ENCODE measurements around the gene HECTD3.
"Not testable (repeated sequence)": the region's sequence is repeated elsewhere in the genome, so short reads cannot be mapped to it uniquely, and the experiment has no call there.

The HECTD3 gene

DNA sequence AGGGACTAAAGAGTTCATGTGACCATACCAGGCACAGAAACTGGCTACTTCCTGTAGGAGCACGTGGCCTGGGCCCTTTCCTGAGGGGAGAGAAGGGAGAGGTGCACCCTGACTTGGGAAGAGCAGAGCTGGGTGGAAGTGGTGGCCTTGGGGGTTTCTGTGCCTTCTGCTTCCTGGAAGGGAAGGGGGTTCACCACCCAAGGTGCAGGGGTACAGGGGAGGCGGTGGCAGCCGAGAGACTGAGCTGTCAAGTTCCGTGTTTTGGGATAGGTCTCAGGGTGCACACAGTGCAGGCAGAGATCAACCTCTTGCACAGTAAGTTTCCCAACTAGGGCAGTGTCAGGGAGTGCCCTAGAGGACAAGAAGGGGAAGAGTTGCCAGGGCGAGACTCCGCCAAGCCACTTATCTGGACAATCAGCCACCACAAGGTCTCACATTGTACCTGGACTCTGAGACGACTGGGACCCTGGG, 10.1 kb downstream of the HECTD3 start:
- no peak overlapping the region for H3K9ac ChIP-seq (ENCODE audit: low read length)
- H3K36me3 ChIP-seq (ENCODE audit: control insufficient read depth, insufficient read depth, low read length), result peaks cover 36% of the 10 kb centered on the region
- H3K27me3 ChIP-seq (ENCODE audit: control insufficient read depth, insufficient read depth, low read length), result no peaks in the 10 kb centered on the region
- no peak overlapping the region for H3K4me3 ChIP-seq (ENCODE audit: low read length)
- H3K4me1 ChIP-seq (ENCODE audit: control insufficient read depth, insufficient read depth, low read length), result no peaks in the 10 kb centered on the region
- H3K27ac ChIP-seq (ENCODE audit: low read depth, low read length), result no peak overlapping the region

DNA sequence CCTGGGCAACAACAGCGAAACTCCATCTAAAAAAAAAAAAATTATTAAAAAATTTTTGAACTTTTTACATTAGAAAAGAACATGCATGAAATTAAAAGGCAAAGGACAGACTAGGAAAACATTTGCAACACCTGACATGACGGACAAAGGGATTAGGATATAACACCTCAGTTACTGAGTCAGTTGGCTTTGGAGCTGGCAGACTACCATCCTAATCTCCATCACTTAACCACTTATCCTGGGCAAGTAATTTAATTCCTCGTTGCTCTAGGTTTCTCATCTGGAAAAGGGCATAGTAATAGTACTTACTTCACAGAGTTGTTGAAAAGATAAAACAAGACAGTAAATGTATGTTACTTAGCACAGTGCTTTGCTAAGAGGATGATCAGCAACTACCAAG, 11.9 kb downstream of the HECTD3 start:
- no peak overlapping the region for H3K9ac ChIP-seq (ENCODE audit: low read length)
- H3K4me3 ChIP-seq (ENCODE audit: low read length), result no peak overlapping the region
- H3K36me3 ChIP-seq (ENCODE audit: control insufficient read depth, insufficient read depth, low read length), result peaks cover 19% of the 10 kb centered on the region
- H3K27me3 ChIP-seq (ENCODE audit: control insufficient read depth, insufficient read depth, low read length), result no peaks in the 10 kb centered on the region
- H3K4me1 ChIP-seq (ENCODE audit: control insufficient read depth, insufficient read depth, low read length), result no peaks in the 10 kb centered on the region
- H3K27ac ChIP-seq (ENCODE audit: low read depth, low read length), result no peak overlapping the region

DNA sequence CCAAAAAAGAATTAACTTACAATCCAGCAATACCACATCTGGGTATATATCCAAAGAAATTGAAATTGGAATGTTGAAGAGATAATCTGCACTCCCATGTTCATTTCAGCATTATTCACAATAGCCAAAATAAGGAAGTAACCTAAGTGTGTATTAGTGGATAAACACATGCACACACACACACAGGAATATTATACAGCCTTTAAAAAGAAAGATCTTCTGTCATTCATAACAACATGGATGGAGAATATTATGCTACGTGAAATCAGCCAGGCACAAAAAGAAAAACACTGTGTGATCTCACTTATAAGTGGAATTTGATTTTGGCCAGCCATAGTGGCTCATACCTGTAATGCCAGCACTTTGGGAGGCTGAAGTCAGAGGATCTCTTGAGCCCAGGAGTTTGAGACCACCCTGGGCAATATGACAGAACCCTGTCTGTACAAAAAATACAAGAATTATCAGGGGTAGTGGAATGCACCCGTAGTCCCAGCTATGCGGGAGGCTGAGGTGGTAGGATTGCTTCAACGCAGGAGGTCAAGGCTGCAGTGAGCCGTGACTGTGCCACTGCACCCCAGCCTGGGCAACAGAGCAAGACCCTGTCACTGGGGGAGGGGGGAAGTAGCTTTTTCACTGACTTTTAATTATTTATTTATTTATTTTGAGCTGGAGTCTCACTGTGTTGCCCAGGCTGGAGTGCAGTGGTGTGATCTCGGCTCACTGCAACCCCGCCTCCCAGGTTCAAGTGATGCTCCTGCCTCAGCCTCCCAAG, 15.5 kb downstream of the HECTD3 start:
- no peaks in the 10 kb centered on the region for H3K27me3 ChIP-seq (ENCODE audit: control insufficient read depth, insufficient read depth, low read length)

DNA sequence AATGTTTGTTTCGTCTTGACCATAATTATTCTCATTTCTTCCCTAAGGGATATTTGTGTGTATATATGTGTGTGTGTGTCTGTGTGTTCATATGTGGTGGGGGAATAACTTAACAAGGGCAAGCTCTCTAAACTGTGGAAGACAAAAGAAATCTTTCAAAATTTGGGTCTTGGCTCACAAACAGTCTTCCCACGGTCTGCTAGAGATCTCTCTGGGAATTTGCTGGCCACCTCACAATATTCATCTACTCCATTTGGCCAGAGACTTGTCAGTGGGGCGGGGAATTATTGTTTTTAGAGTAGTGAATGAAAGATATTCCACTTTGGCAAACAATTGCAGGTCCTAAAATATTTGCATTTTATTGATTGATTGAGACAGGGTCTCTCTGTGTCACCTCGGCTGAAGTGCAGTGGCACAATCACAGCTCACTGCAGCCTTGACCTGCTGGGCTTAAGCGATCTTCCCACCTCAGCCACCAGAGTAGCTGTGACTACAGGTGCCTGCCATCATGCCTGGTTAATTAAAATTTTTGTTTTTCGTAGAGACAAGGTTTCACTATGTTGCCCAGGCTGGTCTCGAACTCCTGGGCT, 16.7 kb downstream of the HECTD3 start:
- no peak overlapping the region for H3K27ac ChIP-seq (ENCODE audit: low read depth, low read length)
- H3K27me3 ChIP-seq (ENCODE audit: control insufficient read depth, insufficient read depth, low read length), result no peaks in the 10 kb centered on the region
- no peak overlapping the region for H3K9ac ChIP-seq (ENCODE audit: low read length)
- no peaks in the 10 kb centered on the region for H3K36me3 ChIP-seq (ENCODE audit: control insufficient read depth, insufficient read depth, low read length)
- H3K4me1 ChIP-seq (ENCODE audit: control insufficient read depth, insufficient read depth, low read length), result no peaks in the 10 kb centered on the region
- H3K4me3 ChIP-seq (ENCODE audit: low read length), result no peak overlapping the region

More for the DNA sequence above, 15.5 kb downstream of the HECTD3 start:
- Histone ChIP-seq H3K4me3 (ENCODE audit: low read length) (no peak overlapping the region), H3K27ac (ENCODE audit: low read depth, low read length) (no peak overlapping the region), H3K9ac (ENCODE audit: low read length) (no peak overlapping the region), H3K4me1 (ENCODE audit: control insufficient read depth, insufficient read depth, low read length) (no peaks in the 10 kb centered on the region), H3K36me3 (ENCODE audit: control insufficient read depth, insufficient read depth, low read length) (no peaks in the 10 kb centered on the region)

DNA sequence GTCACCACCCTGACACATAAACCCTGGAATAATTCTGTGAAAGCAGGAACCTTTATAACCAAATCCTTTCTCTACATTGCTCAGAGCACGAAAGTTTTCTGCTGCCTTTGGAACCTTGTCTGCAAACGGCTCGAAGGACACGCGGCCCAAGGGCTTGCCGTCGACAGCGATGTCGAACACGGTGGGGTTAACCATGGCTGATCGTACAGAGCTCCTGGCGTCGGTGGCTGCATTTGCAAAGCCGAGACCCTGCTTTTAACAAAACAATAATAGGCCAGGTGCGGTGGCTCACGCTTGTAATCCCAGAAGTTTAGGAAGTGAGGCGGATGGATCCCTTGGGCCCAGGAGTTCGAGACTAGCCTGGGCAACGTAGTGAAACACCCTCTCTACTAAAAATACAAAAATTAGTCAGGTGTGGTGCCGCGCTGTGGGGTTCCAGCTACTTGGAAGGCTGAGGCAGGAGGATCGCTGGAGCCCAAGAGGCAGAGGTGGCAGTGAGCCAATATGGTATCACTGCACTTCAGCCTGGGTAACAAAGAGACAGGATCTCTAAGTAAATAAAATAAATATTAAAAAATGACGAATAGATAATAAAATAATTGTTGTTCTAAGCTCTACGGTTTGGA, 22.5 kb downstream of the HECTD3 start:
- peaks cover 10% of the 10 kb centered on the region for H3K4me1 ChIP-seq (ENCODE audit: control insufficient read depth, insufficient read depth, low read length)
- no peak overlapping the region for H3K9ac ChIP-seq (ENCODE audit: low read length)
- H3K27me3 ChIP-seq (ENCODE audit: control insufficient read depth, insufficient read depth, low read length), result no peaks in the 10 kb centered on the region
- no peak overlapping the region for H3K4me3 ChIP-seq (ENCODE audit: low read length)
- H3K27ac ChIP-seq (ENCODE audit: low read depth, low read length), result no peak overlapping the region
- no peaks in the 10 kb centered on the region for H3K36me3 ChIP-seq (ENCODE audit: control insufficient read depth, insufficient read depth, low read length)

DNA sequence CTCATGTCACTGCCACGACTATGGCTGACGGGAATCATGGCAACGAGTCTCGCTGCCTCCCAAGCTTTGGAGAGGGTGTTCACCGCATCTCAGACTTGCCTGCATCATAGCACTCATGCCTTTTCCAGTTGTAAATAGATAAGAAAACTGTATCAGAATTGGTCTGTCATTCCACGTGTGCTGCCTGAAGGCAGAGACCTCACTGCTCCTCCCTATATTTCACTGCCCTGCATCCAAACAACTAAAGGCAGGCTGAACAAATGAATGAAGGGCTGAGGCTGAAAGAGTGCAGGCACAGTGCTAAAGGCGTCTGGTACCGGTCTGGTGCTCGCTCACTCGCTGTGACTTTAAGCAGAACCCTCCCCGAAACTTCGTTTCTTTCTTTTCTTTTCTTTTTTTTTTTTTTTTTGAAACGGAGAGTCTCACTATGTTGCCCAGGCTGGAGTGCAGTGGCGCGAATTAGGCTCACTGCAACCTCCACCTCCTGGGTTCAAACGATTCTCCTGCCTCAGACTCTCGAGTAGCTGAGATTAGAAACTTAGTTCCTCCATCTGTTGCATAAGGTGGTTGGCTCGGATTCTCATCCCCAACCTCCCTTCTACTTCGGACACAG, 25.3 kb downstream of the HECTD3 start:
- H3K9ac ChIP-seq (ENCODE audit: low read length), result peak overlapping the region; percentile 66
- peak overlapping the region; percentile 93 for H3K4me3 ChIP-seq (ENCODE audit: low read length)

DNA sequence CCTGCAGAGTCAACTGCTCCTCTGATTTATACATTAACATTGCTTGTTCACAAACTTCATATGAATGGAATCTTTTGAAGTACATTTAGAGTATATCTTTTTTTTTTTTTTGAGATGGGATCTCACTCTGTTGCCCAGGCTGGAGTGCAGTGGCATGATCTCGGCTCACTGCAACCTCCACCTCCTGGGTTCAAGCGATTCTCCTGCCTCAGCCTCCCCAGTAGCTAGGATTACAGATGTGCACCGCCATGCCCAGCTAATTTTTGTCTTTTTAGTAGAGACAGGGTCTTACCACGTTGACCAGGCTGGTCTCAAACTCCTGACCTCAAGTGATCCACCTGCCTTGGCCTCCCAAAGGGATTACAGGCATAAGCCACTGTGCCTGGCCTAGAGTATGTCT, 33.8 kb downstream of the HECTD3 start:
- not testable (repeated sequence) for H3K27me3 ChIP-seq (ENCODE audit: control insufficient read depth, insufficient read depth, low read length); H3K4me3 ChIP-seq (ENCODE audit: low read length); H3K9ac ChIP-seq (ENCODE audit: low read length); H3K36me3 ChIP-seq (ENCODE audit: control insufficient read depth, insufficient read depth, low read length); H3K4me1 ChIP-seq (ENCODE audit: control insufficient read depth, insufficient read depth, low read length); H3K27ac ChIP-seq (ENCODE audit: low read depth, low read length)

More for the DNA sequence above, 25.3 kb downstream of the HECTD3 start:
- Histone ChIP-seq H3K36me3 (ENCODE audit: control insufficient read depth, insufficient read depth, low read length) (no peaks in the 10 kb centered on the region), H3K4me1 (ENCODE audit: control insufficient read depth, insufficient read depth, low read length) (peaks cover 10% of the 10 kb centered on the region), H3K27me3 (ENCODE audit: control insufficient read depth, insufficient read depth, low read length) (no peaks in the 10 kb centered on the region), H3K27ac (ENCODE audit: low read depth, low read length) (peak overlapping the region; percentile 49)

DNA sequence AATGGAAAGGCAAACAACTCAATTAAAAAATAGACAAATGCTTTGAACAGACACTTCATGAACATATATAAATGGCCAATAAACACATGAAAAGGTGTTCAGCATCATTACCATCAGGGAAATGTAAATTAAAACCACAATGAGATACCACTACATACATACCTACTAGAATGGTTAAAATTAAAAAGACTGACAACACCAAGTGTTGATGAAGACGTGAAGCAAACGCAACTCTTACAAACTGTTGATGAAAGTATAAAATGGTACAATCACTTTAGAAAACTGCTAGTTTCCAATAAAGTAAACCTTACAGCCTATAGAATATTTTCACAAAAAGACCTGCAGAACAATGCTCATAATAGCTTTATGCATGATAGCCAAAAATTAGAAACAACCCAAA, 34.9 kb downstream of the HECTD3 start:
- H3K4me3 ChIP-seq (ENCODE audit: low read length), result no peak overlapping the region
- no peaks in the 10 kb centered on the region for H3K27me3 ChIP-seq (ENCODE audit: control insufficient read depth, insufficient read depth, low read length)
- H3K36me3 ChIP-seq (ENCODE audit: control insufficient read depth, insufficient read depth, low read length), result peaks cover 5% of the 10 kb centered on the region
- no peak overlapping the region for H3K27ac ChIP-seq (ENCODE audit: low read depth, low read length)
- H3K4me1 ChIP-seq (ENCODE audit: control insufficient read depth, insufficient read depth, low read length), result no peaks in the 10 kb centered on the region
- H3K9ac ChIP-seq (ENCODE audit: low read length), result no peak overlapping the region

DNA sequence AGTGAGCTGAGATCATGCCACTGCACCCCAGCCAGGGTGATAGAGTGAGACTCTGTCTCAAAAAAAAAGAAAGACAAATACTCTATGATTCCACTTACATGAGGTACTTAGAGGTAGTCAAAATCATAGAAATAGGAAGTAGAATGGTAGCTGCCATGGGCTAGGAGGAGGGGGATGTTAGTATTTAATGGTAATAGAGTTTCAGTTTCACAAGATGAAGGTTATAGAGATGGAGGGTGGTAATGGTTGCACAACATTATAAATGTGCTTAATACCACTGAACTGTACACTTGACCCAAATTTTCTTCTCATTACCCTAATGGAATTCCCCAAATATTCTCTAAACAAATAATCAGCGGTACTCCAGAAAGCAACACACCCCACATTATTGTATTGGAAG, 37.5 kb downstream of the HECTD3 start:
- Histone ChIP-seq H3K9ac (ENCODE audit: low read length) (no peak overlapping the region), H3K4me1 (ENCODE audit: control insufficient read depth, insufficient read depth, low read length) (no peaks in the 10 kb centered on the region), H3K36me3 (ENCODE audit: control insufficient read depth, insufficient read depth, low read length) (peaks cover 5% of the 10 kb centered on the region), H3K27me3 (ENCODE audit: control insufficient read depth, insufficient read depth, low read length) (no peaks in the 10 kb centered on the region), H3K4me3 (ENCODE audit: low read length) (no peak overlapping the region), H3K27ac (ENCODE audit: low read depth, low read length) (no peak overlapping the region)

DNA sequence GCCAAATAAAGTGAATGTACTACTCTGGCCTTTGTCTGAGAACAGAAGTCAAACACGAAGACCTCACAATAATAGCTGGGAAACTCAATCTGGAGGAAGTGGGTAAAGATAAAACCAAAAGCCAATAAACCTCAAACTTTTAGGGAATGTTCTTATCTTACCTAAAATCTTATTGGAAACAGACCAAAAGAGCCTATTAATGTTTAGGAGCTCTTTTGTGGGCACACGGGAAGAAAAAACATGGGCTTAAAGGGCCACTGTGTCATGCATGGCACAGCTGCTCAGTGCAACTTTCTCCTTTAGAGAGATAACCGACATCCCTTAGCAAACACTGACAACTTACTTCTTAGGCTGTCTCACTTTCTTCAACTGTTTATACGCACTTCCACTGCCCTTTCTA, 40.8 kb downstream of the HECTD3 start:
- Histone ChIP-seq H3K4me3 (ENCODE audit: low read length) (no peak overlapping the region), H3K4me1 (ENCODE audit: control insufficient read depth, insufficient read depth, low read length) (no peaks in the 10 kb centered on the region), H3K27ac (ENCODE audit: low read depth, low read length) (no peak overlapping the region), H3K36me3 (ENCODE audit: control insufficient read depth, insufficient read depth, low read length) (no peaks in the 10 kb centered on the region), H3K27me3 (ENCODE audit: control insufficient read depth, insufficient read depth, low read length) (no peaks in the 10 kb centered on the region), H3K9ac (ENCODE audit: low read length) (no peak overlapping the region)

DNA sequence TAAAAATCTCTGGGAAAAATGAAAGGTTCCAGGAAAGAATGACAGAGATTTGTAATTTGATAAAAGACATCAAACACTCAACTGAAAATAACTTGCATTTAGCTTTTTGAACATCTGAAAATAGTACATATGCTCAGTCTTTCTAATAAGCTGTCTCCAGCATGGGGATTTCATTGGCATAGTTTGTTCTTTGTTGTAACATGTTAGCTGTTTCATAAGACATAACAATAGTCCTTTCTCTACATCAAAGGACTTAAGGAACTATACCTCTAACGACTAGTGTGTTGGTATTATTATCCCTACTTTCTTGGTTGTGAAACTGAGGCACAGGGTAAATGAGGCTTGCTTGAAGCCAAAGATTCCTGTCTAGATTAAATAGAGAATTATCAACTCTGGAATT, 46.7 kb downstream of the HECTD3 start:
- Histone ChIP-seq H3K27me3 (ENCODE audit: control insufficient read depth, insufficient read depth, low read length) (no peaks in the 10 kb centered on the region), H3K27ac (ENCODE audit: low read depth, low read length) (no peak overlapping the region), H3K36me3 (ENCODE audit: control insufficient read depth, insufficient read depth, low read length) (no peaks in the 10 kb centered on the region), H3K4me3 (ENCODE audit: low read length) (no peak overlapping the region), H3K9ac (ENCODE audit: low read length) (no peak overlapping the region), H3K4me1 (ENCODE audit: control insufficient read depth, insufficient read depth, low read length) (no peaks in the 10 kb centered on the region)

DNA sequence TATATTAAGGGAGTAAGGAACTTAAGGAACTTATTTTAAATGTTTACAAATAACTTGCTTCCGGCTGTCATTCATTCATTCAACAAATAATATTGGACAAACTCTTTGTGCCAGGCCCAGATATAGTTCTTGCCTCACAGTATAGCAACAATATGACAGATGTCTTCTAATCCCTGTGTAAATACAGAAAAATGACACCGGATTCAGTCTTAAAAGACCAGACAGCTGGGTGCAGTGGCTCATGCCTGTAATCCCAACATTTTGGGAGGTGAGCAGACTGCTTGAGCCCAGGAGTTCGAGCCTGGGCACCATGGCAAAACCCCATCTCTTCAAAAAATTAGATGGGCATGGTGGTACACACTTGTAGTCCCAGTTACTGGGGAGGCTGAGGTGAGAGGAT, 48.4 kb downstream of the HECTD3 start:
- H3K9ac ChIP-seq (ENCODE audit: low read length), result no peak overlapping the region
- H3K4me3 ChIP-seq (ENCODE audit: low read length), result no peak overlapping the region
- no peaks in the 10 kb centered on the region for H3K27me3 ChIP-seq (ENCODE audit: control insufficient read depth, insufficient read depth, low read length)
- no peaks in the 10 kb centered on the region for H3K4me1 ChIP-seq (ENCODE audit: control insufficient read depth, insufficient read depth, low read length)
- H3K27ac ChIP-seq (ENCODE audit: low read depth, low read length), result no peak overlapping the region
- no peaks in the 10 kb centered on the region for H3K36me3 ChIP-seq (ENCODE audit: control insufficient read depth, insufficient read depth, low read length)

Measured in rectal smooth muscle tissue (tissue), 1 donor.